ENCODE measurements around the gene PRPF40B.

PRPF40B gene

DNA sequence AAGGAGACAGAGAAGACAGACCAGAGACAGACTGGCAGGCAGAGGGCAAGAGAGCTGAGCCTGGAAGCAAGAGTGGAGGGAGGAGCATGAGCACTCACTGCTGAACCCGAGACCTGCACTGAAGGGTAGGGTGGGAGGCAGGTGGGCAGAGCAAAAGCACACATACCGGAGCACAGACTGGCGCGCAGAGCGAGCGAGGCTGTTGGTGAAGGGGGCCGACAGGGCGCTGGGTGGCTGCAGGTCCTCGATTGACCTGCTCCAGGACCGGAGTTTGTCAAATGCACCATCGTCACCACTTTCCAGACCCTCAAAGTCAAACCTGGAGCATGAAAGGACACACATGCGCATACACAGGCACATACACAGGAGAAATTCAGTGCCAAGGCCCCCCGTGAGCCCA is 34.9 kb downstream of the PRPF40B start:
- no peak for DNase-seq (ENCODE audit: low read depth, low spot score)

DNA sequence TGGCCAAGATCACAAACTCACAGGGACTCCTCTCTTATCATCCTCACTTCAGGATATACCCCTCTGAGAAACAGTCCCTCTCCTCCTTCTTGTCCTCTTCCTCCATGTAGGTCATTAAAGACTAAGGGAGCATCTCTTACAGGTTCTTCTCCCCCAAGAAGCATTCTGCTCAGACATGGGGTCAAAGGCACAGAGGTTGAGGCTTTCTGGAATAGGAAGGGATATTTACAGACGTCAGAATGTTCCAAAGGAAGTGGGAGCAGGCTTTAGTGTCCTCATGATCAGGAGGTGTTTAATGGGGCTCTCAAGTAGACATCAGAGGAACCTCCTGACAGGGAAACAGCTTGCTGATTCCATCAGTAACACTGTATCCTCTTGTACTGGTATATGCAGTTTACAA is 36.4 kb downstream of the PRPF40B start:
- DNase-seq (ENCODE audit: low read depth, low spot score): no peak

GRCh38 chr12:49661191-49661590 is 37.8 kb downstream of the PRPF40B start:
- no peak for DNase-seq (ENCODE audit: low read depth, low spot score)

- DNase-seq (ENCODE audit: low read depth, low spot score): no peak
Measured at GRCh38 chr12:49661746-49662145, 38.4 kb downstream of the PRPF40B start.

GRCh38 chr12:49662998-49663843 is 39.9 kb downstream of the PRPF40B start:
- DNase-seq (ENCODE audit: low read depth, low spot score): peak; percentile 69

GRCh38 chr12:49664167-49664566 is 40.8 kb downstream of the PRPF40B start:
- no peak for DNase-seq (ENCODE audit: low read depth, low spot score)

- DNase-seq (ENCODE audit: low read depth, low spot score): no peak
Measured at GRCh38 chr12:49664591-49665239, 41.4 kb downstream of the PRPF40B start.

GRCh38 chr12:49665384-49665783 is 42.0 kb downstream of the PRPF40B start:
- no peak for DNase-seq (ENCODE audit: low read depth, low spot score)

GRCh38 chr12:49666176-49666575 is 42.8 kb downstream of the PRPF40B start:
- DNase-seq (ENCODE audit: low read depth, low spot score): no peak

GRCh38 chr12:49667325-49668090 is 44.1 kb downstream of the PRPF40B start:
- no peak for DNase-seq (ENCODE audit: low read depth, low spot score)

GRCh38 chr12:49669796-49670195 is 46.4 kb downstream of the PRPF40B start:
- no peak for DNase-seq (ENCODE audit: low read depth, low spot score)

DNA sequence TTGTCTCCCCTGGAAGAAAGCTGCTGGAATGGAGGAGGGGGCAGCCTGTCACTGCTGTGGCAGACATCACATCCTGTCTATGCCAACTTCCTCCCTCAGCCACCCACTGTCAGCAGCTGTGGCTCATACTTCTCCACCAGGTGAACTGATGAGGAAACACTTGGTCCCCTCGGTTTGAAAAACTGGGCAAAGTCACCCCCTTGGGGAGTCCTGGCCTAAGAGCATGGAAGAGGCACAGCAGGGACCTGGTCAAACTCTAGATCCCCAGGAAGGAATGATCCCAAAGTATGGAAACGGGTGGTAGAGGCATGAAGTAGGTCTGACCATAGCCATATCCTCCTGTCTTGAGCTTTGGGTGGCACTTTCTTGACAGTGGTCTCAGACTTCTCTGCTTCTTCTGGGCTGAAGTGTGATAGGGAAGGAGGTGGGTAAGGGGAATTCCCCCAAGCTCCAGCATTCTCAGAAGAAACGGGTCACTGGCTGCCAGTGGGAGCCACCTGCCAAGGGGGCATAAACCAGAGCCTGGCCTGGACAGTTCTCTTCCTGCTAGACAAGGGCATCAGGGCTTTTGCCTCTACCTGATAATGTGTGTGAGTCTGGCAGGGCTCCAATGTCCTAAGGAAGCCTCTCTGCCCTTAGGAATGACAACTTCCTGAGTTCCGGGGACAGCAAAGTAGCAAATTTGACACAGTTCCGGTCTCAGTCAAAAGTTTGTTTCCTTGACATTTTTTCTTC is 47.8 kb downstream of the PRPF40B start:
- no peak for DNase-seq (ENCODE audit: low read depth, low spot score)

GRCh38 chr12:49672301-49673217 is 49.2 kb downstream of the PRPF40B start:
- no peak for DNase-seq (ENCODE audit: low read depth, low spot score)

DNA sequence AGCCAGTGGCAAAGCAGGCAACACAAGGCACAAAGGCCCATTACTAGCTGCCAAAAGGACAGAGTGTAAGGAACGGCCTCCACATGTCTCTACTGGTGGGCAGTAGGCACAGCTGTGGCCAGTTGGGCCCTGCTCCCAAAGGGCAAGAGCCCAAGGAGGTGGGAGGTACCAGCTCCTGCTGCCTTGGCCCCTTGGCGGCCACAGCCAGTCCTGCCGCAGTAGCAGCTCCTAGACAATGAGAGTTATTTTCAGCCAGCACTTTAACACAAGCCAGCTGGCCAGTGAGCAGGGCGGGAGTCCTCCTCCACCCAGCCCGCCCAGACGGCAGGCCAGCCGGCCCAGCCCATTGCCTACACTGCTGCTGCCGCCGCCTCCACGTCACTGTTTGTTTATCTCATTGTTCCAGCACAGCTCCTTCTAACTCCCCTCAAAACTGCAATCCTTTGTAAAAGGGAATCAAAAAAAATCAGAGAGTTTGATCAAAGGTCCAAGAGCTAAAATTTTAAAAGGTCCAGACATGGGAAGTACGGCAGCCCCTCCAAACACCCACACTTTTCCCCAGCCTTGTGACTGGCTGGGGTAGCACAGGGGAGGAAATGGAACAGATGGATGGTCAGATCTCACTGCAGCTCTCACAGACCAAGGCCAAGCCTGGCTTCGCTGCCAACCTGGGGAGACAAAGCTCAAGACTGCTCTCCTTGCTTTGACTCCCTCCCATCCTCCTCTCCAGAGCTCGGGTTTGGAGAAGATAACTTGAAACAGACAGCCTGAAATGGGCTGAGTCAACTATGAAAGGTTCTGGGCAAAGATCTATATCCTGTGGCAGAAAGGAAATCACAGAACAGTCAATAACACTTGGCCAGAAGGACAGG is 50.3 kb downstream of the PRPF40B start:
- no peak for DNase-seq (ENCODE audit: low read depth, low spot score)

DNA sequence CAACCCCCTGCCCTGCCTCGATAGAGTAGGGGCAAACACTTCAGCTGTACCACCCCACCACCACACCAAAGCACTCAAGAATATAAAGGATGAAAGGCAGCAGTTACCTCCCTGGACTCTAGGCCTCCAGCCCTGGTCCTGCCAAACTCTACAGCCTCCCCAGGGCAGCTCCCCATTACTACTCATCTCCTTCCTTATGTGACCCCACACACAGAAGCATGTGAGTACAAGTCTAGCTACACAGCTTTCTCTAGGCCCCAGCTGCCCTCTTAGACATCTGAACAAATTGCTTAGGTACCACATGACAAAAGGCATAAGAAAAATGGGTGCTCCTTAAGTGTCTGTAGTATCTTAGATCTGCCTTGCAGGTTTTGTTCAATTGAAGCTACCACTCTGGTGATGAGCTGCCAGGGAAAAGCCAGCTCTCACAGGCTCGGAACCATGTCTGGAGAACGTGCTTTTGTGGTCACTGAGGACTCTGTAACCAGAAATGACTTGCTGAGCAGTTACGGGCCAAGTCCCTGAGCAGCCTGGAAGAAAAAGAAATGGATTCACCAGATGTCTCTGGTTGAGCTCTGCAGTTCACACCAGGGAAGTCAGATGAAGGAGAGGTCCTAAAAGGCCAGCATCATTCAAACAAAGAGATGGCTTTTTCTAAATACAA is 51.1 kb downstream of the PRPF40B start:
- no peak for DNase-seq (ENCODE audit: low read depth, low spot score)

GRCh38 chr12:49675137-49675536 is 51.8 kb downstream of the PRPF40B start:
- no peak for DNase-seq (ENCODE audit: low read depth, low spot score)

DNA sequence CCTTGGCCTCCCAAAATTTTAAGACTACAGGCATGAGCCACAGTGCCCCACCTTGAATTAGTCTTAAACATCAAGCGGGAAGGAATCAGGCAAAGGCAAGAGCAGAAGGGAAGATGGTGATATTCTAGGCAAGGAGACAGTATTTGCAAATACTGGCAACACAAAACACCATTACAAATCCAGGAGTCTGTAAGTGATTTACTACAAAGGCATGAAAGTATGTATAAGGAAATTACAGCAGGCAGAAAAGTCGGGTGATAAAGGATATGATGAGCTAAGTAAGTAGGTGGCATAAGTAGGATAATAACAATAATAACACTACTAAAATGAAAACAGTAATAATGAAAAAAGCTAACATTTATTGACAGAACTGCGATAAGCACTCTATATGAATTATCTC is 55.4 kb downstream of the PRPF40B start:
- DNase-seq (ENCODE audit: low read depth, low spot score): no peak

GRCh38 chr12:49680075-49680474 is 56.7 kb downstream of the PRPF40B start:
- no peak for DNase-seq (ENCODE audit: low read depth, low spot score)

All from iPS DF 19.7 (cell line).